Occipital lobe (tissue), 2 donors: ENCODE measurements around the gene ARVCF. TPM values are rescaled to one million over a fixed set of nuclear protein-coding genes. Genes with fewer than 3 reads are reported as not detected.

ENCODE experiments used
- DNase-seq: peaks from one replicate; lab custom pipeline; 2025; lab: John Stamatoyannopoulos, UW
- total RNA-seq: library from RNA; depleted of rRNA; stranded (reverse); fragments of >200 nt; gene quantifications from one replicate; pipeline ENCODE4 v1.2.3, GENCODE V29; 2014

ARVCF gene
- total RNA-seq, 1 donor from 2014 or later: 47.3 TPM

- DNase-seq: no peak
These were observed 37.4 kb upstream of the ARVCF start for GRCh38 chr22:20054034-20054427.

DNA sequence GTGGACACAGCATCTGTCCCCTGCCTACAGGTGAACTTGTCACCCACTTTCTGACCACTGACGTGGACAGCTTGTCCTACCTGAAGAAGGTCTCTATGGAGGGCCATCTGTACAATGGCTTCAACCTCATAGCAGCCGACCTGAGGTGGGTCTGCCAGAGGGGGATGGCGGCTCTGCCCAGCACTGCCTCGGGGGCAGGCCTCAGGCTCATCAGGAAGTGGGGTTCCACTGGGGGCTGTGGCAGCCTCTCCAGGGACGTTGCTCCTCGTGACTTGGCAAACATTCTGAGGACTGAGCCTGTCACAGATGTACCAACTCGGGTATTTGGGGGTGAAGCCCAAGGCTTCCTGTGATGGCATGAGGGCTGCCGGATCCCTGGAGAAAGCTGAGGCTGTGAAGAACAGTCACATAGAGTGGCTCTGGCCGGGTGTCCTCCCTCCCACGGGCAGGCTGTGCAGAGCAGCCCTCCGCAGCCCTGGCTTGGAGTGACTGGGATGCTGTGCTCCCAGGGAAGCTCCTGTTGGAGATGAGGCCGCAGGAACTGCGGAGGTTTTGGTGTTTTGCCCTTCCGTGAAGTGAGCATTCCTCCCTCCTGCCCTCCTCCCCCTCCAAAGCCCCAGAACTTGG, 36.9 kb upstream of the ARVCF start:
- DNase-seq: no peak

GRCh38 chr22:20052309-20053259, 36.0 kb upstream of the ARVCF start:
- DNase-seq: no peak

- DNase-seq: no peak
These were observed 35.3 kb upstream of the ARVCF start for GRCh38 chr22:20051927-20052308.

DNA sequence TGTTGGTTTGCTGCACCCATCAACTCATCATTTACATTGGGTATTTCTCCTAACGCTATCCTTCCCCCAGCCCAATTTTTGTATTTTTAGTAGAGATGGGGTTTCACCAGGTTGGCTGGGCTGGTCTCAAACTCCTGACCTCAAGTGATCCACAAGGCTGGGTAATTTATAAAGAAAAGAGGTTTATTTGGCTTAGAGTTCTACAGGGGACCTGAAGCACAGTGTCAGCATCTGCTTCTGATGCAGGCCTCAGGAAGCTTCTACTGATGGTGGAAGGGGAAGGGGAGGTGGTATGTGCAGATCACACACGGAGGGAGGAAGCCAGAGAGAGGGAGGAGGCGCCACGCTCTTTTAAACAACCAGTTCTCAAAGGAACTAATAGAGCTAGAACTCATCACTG, 30.1 kb upstream of the ARVCF start:
- no peak for DNase-seq

GRCh38 chr22:20044495-20045151, 28.0 kb upstream of the ARVCF start:
- no peak for DNase-seq

DNA sequence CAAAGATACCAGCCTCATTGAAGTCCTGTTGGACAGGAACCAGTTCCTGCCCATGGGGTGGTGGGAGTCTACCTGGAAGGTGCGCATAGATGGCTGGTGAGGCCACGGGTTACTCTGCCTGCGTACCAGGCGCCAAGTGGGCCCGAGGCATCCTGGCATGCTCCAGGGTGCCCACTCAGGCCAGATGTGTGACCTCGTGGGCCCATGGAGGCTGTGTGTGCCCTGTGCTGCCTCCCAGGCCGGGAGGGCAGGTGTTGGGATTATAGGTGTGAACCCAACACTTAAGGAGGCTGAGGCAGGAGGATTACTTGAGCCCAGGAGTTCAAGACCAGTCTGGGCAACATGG, 27.3 kb upstream of the ARVCF start:
- no peak for DNase-seq

DNA sequence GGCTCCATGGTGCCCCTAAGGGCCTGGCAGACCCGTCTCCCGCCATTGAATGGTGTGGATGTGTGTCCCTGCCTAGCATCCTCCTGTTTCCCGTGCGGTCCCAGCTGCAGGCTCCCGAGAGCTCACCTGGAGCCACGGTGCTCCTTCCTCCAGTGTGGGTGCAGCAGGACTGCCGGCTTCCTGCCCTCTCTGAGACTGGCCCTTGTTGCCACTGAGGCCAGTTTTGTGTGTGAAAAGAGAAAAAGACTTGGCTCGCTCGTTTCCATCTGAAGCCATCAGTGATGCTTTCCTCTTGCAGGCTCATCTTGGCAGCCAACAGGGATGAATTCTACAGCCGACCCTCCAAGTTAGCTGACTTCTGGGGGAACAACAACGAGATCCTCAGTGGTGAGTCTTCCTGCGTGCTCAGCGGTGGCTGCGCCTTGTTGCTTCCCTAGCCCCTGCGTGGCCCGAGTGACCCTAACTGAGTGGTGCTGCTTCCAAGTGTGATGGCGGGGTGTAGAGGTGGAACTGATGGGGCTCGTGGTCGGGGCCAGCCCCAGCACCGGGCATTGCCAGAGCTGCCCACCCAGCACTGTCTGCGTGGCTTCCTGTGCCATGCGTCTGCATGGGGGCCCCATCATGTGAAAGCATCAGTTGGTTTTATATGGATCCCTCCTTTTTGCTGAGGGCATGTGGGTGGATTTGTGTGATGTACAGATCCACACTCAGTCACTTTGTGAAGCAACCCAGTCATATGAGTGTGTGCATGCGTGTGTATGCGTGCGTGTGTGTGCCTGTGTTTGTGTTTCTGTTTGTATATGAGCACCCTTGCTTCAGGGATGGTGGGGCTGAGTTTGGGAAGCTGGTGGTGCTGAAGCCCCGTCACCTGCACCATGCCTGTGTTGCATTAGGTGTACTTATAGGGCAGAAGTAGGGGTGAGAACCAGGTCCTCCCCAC, 26.7 kb upstream of the ARVCF start:
- DNase-seq: no peak

GRCh38 chr22:20040327-20041200, 23.9 kb upstream of the ARVCF start:
- no peak for DNase-seq

- DNase-seq: no peak
These were observed 23.2 kb upstream of the ARVCF start for GRCh38 chr22:20039683-20040325.

DNA sequence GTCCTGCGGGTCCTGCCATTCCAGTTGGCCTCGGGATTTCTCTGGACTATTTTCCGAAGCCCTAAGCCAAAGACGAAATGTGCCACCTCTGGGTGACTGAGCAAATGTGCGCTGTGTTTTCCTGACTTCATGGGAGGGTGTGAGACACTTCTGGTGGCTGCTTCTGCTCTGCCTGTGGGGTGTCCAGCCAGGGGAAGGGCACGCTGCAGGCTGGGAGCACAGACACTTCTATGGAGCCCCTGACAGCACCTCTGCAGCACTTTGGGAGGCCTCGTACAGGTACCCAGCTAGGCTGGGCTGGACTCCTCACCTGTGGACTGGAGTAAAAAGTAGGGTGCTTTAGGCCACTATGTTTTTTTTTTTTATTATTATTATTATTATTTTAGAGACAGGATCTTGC, 22.0 kb upstream of the ARVCF start:
- no peak for DNase-seq

DNA sequence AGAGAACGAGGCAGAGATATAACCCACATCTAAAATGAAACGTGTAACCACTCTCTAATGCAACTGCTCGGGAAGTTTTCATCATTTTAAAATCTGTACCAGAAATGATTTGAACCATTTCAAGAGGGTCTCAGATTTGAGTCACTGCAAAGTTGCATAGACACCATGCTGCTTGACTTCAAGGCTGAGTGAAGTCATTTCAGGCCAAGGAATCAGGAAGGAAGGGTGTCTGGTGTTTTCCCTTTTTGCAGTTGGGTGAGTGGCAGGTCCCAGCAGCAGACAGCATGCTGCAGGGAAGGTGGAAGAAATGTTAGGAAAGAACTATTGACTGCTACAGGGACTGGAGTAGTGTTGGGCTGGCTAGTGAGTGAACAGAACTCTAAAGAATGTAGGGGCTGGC, 20.8 kb upstream of the ARVCF start:
- no peak for DNase-seq

DNA sequence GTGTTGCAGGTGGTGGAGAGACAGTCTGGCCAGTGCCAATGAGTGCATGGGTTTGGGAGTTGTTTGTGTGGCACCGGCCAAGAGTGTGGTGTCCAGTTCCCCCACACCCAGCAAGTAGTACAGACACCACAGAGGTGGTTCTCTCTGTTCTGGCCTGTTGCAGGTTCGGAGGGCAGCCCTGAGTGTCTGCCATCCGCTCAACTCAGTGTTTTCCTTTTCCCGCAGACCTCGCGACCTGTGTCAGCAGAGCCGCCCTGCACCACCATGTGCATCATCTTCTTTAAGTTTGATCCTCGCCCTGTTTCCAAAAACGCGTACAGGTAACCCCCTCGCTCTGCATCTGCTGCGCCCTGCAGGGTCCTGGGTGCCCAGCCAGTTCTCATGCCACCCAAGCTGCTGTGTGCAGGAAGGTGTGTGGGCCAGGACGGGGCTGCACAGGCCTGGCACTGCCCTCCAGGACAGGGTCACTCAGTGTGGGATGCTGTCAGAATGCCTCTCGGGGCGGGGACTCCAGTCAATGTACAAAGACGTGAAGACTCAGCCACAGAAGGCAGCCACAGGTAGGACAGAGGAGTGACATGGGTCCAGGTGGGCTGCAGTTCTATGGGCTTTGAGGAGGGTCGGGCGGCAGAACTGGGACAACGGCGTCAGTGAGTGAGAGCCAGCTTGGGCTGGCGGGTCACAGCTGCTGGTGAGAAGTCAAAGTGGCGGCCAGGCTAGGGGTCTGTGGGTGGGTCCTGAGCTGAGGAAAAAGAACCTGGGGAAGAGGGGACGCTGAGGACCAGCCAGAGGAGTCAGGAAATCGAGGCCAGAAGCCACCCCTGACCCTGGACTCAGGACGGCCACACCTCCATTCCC, 20.1 kb upstream of the ARVCF start:
- DNase-seq: no peak

DNA sequence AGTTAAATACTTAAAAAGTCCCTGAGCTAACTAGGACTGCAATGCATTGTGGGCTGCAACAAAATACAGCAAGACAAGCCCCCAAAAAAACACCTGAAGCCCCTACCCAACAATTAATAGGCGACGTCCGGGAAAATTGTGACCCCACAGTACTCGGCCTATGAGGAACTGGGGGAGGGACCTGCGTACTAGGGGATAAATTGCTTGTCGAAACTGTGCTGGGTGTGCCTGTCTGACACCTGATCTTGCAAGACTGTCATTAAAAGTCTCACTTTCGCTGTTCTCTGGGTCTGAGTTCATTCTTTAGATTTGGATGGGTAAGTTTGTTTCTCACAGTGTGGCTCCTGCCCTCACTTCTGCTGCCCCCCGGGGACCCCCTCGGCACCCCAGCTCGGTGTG, 19.5 kb upstream of the ARVCF start:
- DNase-seq: no peak

GRCh38 chr22:20035375-20036083, 18.9 kb upstream of the ARVCF start:
- DNase-seq: no peak

GRCh38 chr22:20034143-20034542, 17.5 kb upstream of the ARVCF start:
- no peak for DNase-seq

GRCh38 chr22:20033045-20033706, 16.6 kb upstream of the ARVCF start:
- no peak for DNase-seq
